Esophagus squamous epithelium (tissue), 5 donors: Measurements from ENCODE around the gene IRF4. TPM values are rescaled to one million over a fixed set of nuclear protein-coding genes. Genes with fewer than 3 reads are reported as not detected.

Experiments used
- DNase-seq: peaks from one replicate; lab custom pipeline; 2025; lab: John Stamatoyannopoulos, UW
- H3K27ac ChIP-seq, 4 donors: fragments of 200-600 bp; sonication (generic); one replicate each; pipeline ENCODE4 v1.5.1; 2016 to 2019; ENCODE audit warnings: mild to moderate bottlenecking in 1 of 4
- H3K27me3 ChIP-seq, 4 donors: fragments of 200-600 bp; sonication (generic); 1 replicate in 3 of 4; 2 replicates in 1 of 4; pipeline versions ENCODE4 v1.5.1 to v1.6.0; 2017 to 2021; ENCODE audit warnings: antibody characterized with exemption in 1 of 4
- H3K36me3 ChIP-seq, 3 donors: fragments of 200-600 bp; sonication (generic); one replicate each; pipeline ENCODE4 v1.5.1; 2016 to 2019
- H3K4me1 ChIP-seq, 3 donors: fragments of 200-600 bp; sonication (generic); one replicate each; pipeline ENCODE4 v1.5.1; 2017 to 2019
- H3K4me3 ChIP-seq, 4 donors: fragments of 200-600 bp; sonication (generic); 1 replicate in 3 of 4; 2 replicates in 1 of 4; pipeline ENCODE4 v1.5.1; 2016 to 2019; ENCODE audit warnings: mild to moderate bottlenecking in 2 of 4, moderate library complexity in 1 of 4
- H3K9me3 ChIP-seq, 3 donors: fragments of 200-600 bp; sonication (generic); one replicate each; pipeline ENCODE4 v1.5.1; 2016 to 2019
- CTCF ChIP-seq, 6 experiments: fragments of 450-650 bp in 4 of 6; fragments of 200-600 bp in 2 of 6; sonication (generic) in 2 of 6; IDR thresholded peaks; one replicate each; pipeline ENCODE4 v1.5.1; 2016 to 2019; ENCODE audit warnings: antibody characterized with exemption in 6 of 6, mild to moderate bottlenecking in 4 of 6, moderate library complexity in 4 of 6
- POLR2A ChIP-seq, 4 donors: fragments of 450-650 bp; IDR thresholded peaks; one replicate each; pipeline ENCODE4 v1.6.1; 2017; ENCODE audit warnings: antibody characterized with exemption in 4 of 4, mild to moderate bottlenecking in 4 of 4, moderate library complexity in 3 of 4
- WGBS, 2 donors: methylation state at CpG; one replicate each; pipeline ENCODE4 v1.1.5; 2018; 5-methylcytosine and 5-hydroxymethylcytosine counted together
- intact Hi-C: fragments of 100-400 bp; cut with DNase I; formaldehyde crosslinking; loops from one replicate; pipeline ENCODE4 v1.15.0; 2022
- total RNA-seq, 4 donors: library from RNA; depleted of rRNA; stranded (reverse); fragments of >200 nt; gene quantifications; one replicate each; pipeline ENCODE4 v1.1.0, GENCODE V29; 2016
- donor health status: DM: yes; HTN: yes; CAD: no.

Gene IRF4
- total RNA-seq, 4 donors from 2014 or later = 0.40 to 1.9 (median 1.2) TPM

- DNase-seq = no peak
- TF ChIP-seq CTCF (IDR thresholded peaks at IDR 0.05) (no peak), POLR2A (IDR thresholded peaks at IDR 0.05) (no peak)
- Histone ChIP-seq H3K4me3 (no peak overlapping the region), H3K27me3 (peaks cover 0 to 95% (median 0%) of the 10 kb centered on the region in 4 donors), H3K9me3 (no peaks in the 10 kb centered on the region), H3K27ac (no peak overlapping the region), H3K36me3 (no peaks in the 10 kb centered on the region), H3K4me1 (peaks cover 0 to 10% (median 0%) of the 10 kb centered on the region in 3 donors)
- intact Hi-C loops = no loop called here
- 84% methylated on average over 24 to 26 of the region's 26 CpGs for WGBS, 2 donors
These were observed 11.0 kb upstream of the IRF4 start for GRCh38 chr6:380234-381218.

GRCh38 chr6:381742-382461 is 9.7 kb upstream of the IRF4 start:
- DNase-seq = no peak
- no peak overlapping the region for H3K27ac ChIP-seq
- intact Hi-C loops = no loop called here
- peaks cover 0 to 98% (median 0%) of the 10 kb centered on the region in 4 donors for H3K27me3 ChIP-seq
- 81 to 91% methylated on average over 15 to 17 of the region's 17 CpGs for WGBS, 2 donors
- no peaks in the 10 kb centered on the region for H3K36me3 ChIP-seq
- peaks cover 0 to 10% (median 0%) of the 10 kb centered on the region in 3 donors for H3K4me1 ChIP-seq
- H3K4me3 ChIP-seq = no peak overlapping the region
- TF ChIP-seq CTCF (IDR thresholded peaks at IDR 0.05) (no peak), POLR2A (IDR thresholded peaks at IDR 0.05) (no peak)
- H3K9me3 ChIP-seq = no peaks in the 10 kb centered on the region

GRCh38 chr6:382883-383810 is 8.4 kb upstream of the IRF4 start:
- no peaks in the 10 kb centered on the region for H3K9me3 ChIP-seq
- no peaks in the 10 kb centered on the region for H3K36me3 ChIP-seq
- H3K4me3 ChIP-seq = no peak overlapping the region
- intact Hi-C loops = no loop called here
- WGBS, 2 donors = 80 to 85% methylated on average over 12 to 15 of the region's 22 CpGs
- no peak for DNase-seq
- peaks cover 0 to 10% (median 0%) of the 10 kb centered on the region in 3 donors for H3K4me1 ChIP-seq
- H3K27me3 ChIP-seq = peaks cover 0 to 97% (median 0%) of the 10 kb centered on the region in 4 donors
- no peak for TF ChIP-seq CTCF (IDR thresholded peaks at IDR 0.05)
- no peak for TF ChIP-seq POLR2A (IDR thresholded peaks at IDR 0.05)
- H3K27ac ChIP-seq = no peak overlapping the region

GRCh38 chr6:383856-384255 is 7.7 kb upstream of the IRF4 start:
- 58 to 70% methylated on average over 2 to 3 of the region's 3 CpGs for WGBS, 2 donors
- H3K36me3 ChIP-seq = no peaks in the 10 kb centered on the region
- intact Hi-C loops = no loop called here
- peaks cover 0 to 7% (median 0%) of the 10 kb centered on the region in 3 donors for H3K4me1 ChIP-seq
- H3K27me3 ChIP-seq = peaks cover 0 to 97% (median 0%) of the 10 kb centered on the region in 4 donors
- H3K27ac ChIP-seq = no peak overlapping the region
- no peak for TF ChIP-seq CTCF (IDR thresholded peaks at IDR 0.05)
- no peaks in the 10 kb centered on the region for H3K9me3 ChIP-seq
- H3K4me3 ChIP-seq = no peak overlapping the region
- no peak for DNase-seq
